Measurements from ENCODE around the gene PATJ. TPM values are rescaled to one million over a fixed set of nuclear protein-coding genes. Genes with fewer than 3 reads are reported as not detected.

PATJ gene
- total RNA-seq, 2 donors from 2014 or later = 74.3 to 81.7 TPM

GRCh38 chr1:62082456-62083363, 340.4 kb downstream of the PATJ start:
- no peaks in the 10 kb centered on the region for H3K27me3 Mint-ChIP-seq (ENCODE audit: insufficient read depth)
- DNase-seq = peak; percentile 82
- H3K36me3 Mint-ChIP-seq (ENCODE audit: low read depth) = peaks cover 38% of the 10 kb centered on the region
- no peak overlapping the region for H3K27ac Mint-ChIP-seq
- no peak overlapping the region for H3K9ac ChIP-seq (ENCODE audit: extremely low read depth, low read length, poor library complexity, severe bottlenecking)
- 83 to 88% methylated on average over 12 to 14 of the region's 14 CpGs for WGBS, 2 experiments (ENCODE audit: insufficient coverage in 1 of 2, insufficient read length in 1 of 2)
- no peaks in the 10 kb centered on the region for H3K27me3 ChIP-seq (ENCODE audit: control insufficient read depth, insufficient read depth, low read length, poor library complexity, severe bottlenecking)
- H3K27ac ChIP-seq (ENCODE audit: low read depth, low read length) = no peak overlapping the region
- H3K4me1 Mint-ChIP-seq = no peaks in the 10 kb centered on the region
- no peaks in the 10 kb centered on the region for H3K9me3 Mint-ChIP-seq
- TF ChIP-seq CTCF (conservative IDR thresholded peaks at IDR 0.05) = peak; percentile 97
- no peak overlapping the region for H3K4me3 Mint-ChIP-seq
- H3K4me3 ChIP-seq (ENCODE audit: low read length) = no peak overlapping the region
- H3K4me1 ChIP-seq (ENCODE audit: control insufficient read depth, insufficient read depth, low read length) = no peaks in the 10 kb centered on the region
- H3K9me3 ChIP-seq (ENCODE audit: control insufficient read depth, low read length) = no peaks in the 10 kb centered on the region
- H3K36me3 ChIP-seq (ENCODE audit: control insufficient read depth, insufficient read depth, low read length) = peaks cover 10% of the 10 kb centered on the region

- Histone ChIP-seq H3K9me3 (ENCODE audit: control insufficient read depth, low read length) (no peaks in the 10 kb centered on the region), H3K27ac (ENCODE audit: low read depth, low read length) (no peak overlapping the region), H3K36me3 (ENCODE audit: control insufficient read depth, insufficient read depth, low read length) (peaks cover 10% of the 10 kb centered on the region), H3K9ac (ENCODE audit: extremely low read depth, low read length, poor library complexity, severe bottlenecking) (no peak overlapping the region), H3K27me3 (ENCODE audit: control insufficient read depth, insufficient read depth, low read length, poor library complexity, severe bottlenecking) (no peaks in the 10 kb centered on the region), H3K4me3 (ENCODE audit: low read length) (no peak overlapping the region), H3K4me1 (ENCODE audit: control insufficient read depth, insufficient read depth, low read length) (peaks cover 6% of the 10 kb centered on the region)
- DNase-seq = no peak
- no peak overlapping the region for H3K27ac Mint-ChIP-seq
- TF ChIP-seq CTCF (conservative IDR thresholded peaks at IDR 0.05) = no peak
- WGBS, 2 experiments (ENCODE audit: insufficient coverage in 1 of 2, insufficient read length in 1 of 2) = 95 to 98% methylated on average over 9 of the region's 9 CpGs
- peaks cover 37% of the 10 kb centered on the region for H3K36me3 Mint-ChIP-seq (ENCODE audit: low read depth)
- no peaks in the 10 kb centered on the region for H3K27me3 Mint-ChIP-seq (ENCODE audit: insufficient read depth)
- H3K4me3 Mint-ChIP-seq = no peak overlapping the region
- H3K9me3 Mint-ChIP-seq = no peaks in the 10 kb centered on the region
- peaks cover 10% of the 10 kb centered on the region for H3K4me1 Mint-ChIP-seq
Observed at GRCh38 chr1:62084310-62084890, 342.1 kb downstream of the PATJ start.

- H3K27ac ChIP-seq (ENCODE audit: low read depth, low read length) = no peak overlapping the region
- H3K9me3 ChIP-seq (ENCODE audit: control insufficient read depth, low read length) = no peaks in the 10 kb centered on the region
- H3K4me3 ChIP-seq (ENCODE audit: low read length) = no peak overlapping the region
- no peaks in the 10 kb centered on the region for H3K27me3 ChIP-seq (ENCODE audit: control insufficient read depth, insufficient read depth, low read length, poor library complexity, severe bottlenecking)
- Mint-ChIP-seq H3K4me3 (no peak overlapping the region), H3K27me3 (ENCODE audit: insufficient read depth) (no peaks in the 10 kb centered on the region), H3K36me3 (ENCODE audit: low read depth) (peaks cover 34% of the 10 kb centered on the region), H3K9me3 (no peaks in the 10 kb centered on the region), H3K27ac (no peak overlapping the region), H3K4me1 (peaks cover 22% of the 10 kb centered on the region)
- peaks cover 10% of the 10 kb centered on the region for H3K36me3 ChIP-seq (ENCODE audit: control insufficient read depth, insufficient read depth, low read length)
- TF ChIP-seq CTCF (conservative IDR thresholded peaks at IDR 0.05) = no peak
- H3K4me1 ChIP-seq (ENCODE audit: control insufficient read depth, insufficient read depth, low read length) = peaks cover 14% of the 10 kb centered on the region
- no peak overlapping the region for H3K9ac ChIP-seq (ENCODE audit: extremely low read depth, low read length, poor library complexity, severe bottlenecking)
- no peak for DNase-seq
Observed at GRCh38 chr1:62088439-62088838, 346.2 kb downstream of the PATJ start.

Data from endodermal cell (in vitro differentiated cells).